ENCODE data around the gene CA10.

CA10 gene

GRCh38 chr17:51725185-51725584, 433.3 kb downstream of the CA10 start:
- H3K79me2 ChIP-seq (ENCODE audit: insufficient read depth, low read length), result no peaks in the 10 kb centered on the region
- no peaks in the 10 kb centered on the region for H3K9me3 ChIP-seq (ENCODE audit: insufficient read depth, low read depth, low read length)
- H3K4me2 ChIP-seq (ENCODE audit: low read depth, low read length, poor library complexity, severe bottlenecking), result no peak overlapping the region
- no peaks in the 10 kb centered on the region for H3F3A ChIP-seq (ENCODE audit: low read depth)
- H3K9me2 ChIP-seq (replicated peaks; ENCODE audit: low read depth, low read length), result no peaks in the 10 kb centered on the region
- H4K20me1 ChIP-seq (ENCODE audit: insufficient read depth, low read length, poor library complexity, severe bottlenecking), result no peaks in the 10 kb centered on the region
- H3K9ac ChIP-seq (ENCODE audit: low read depth, low read length, poor library complexity, severe bottlenecking), result no peak overlapping the region
- H3K36me3 ChIP-seq (ENCODE audit: insufficient read depth, low read length), result no peaks in the 10 kb centered on the region
- H3K4me3 ChIP-seq (ENCODE audit: low read length, poor library complexity, severe bottlenecking), result no peak overlapping the region
- no peak overlapping the region for H2AFZ ChIP-seq (ENCODE audit: low read length)
- no peak for TF ChIP-seq CTCF (conservative IDR thresholded peaks at IDR 0.05; ENCODE audit: low read length)
- no peaks in the 10 kb centered on the region for H3K27me3 ChIP-seq (ENCODE audit: insufficient read depth, low read length, poor library complexity, severe bottlenecking)
- H3K4me1 ChIP-seq (ENCODE audit: insufficient read depth, low read length, poor library complexity, severe bottlenecking), result no peaks in the 10 kb centered on the region

GRCh38 chr17:51724043-51724580, 434.4 kb downstream of the CA10 start:
- Histone ChIP-seq H3F3A (ENCODE audit: low read depth) (no peaks in the 10 kb centered on the region), H3K4me2 (ENCODE audit: low read depth, low read length, poor library complexity, severe bottlenecking) (no peak overlapping the region), H3K4me3 (ENCODE audit: low read length, poor library complexity, severe bottlenecking) (no peak overlapping the region), H3K36me3 (ENCODE audit: insufficient read depth, low read length) (no peaks in the 10 kb centered on the region), H3K79me2 (ENCODE audit: insufficient read depth, low read length) (no peaks in the 10 kb centered on the region), H3K4me1 (ENCODE audit: insufficient read depth, low read length, poor library complexity, severe bottlenecking) (no peaks in the 10 kb centered on the region), H3K9me3 (ENCODE audit: insufficient read depth, low read depth, low read length) (no peaks in the 10 kb centered on the region), H2AFZ (ENCODE audit: low read length) (no peak overlapping the region), H3K9ac (ENCODE audit: low read depth, low read length, poor library complexity, severe bottlenecking) (no peak overlapping the region), H4K20me1 (ENCODE audit: insufficient read depth, low read length, poor library complexity, severe bottlenecking) (no peaks in the 10 kb centered on the region), H3K9me2 (replicated peaks; ENCODE audit: low read depth, low read length) (no peaks in the 10 kb centered on the region), H3K27me3 (ENCODE audit: insufficient read depth, low read length, poor library complexity, severe bottlenecking) (no peaks in the 10 kb centered on the region)
- TF ChIP-seq CTCF (conservative IDR thresholded peaks at IDR 0.05; ENCODE audit: low read length) (no peak), EZH2phosphoT487 (IDR thresholded peaks at IDR 0.05; ENCODE audit: borderline replicate concordance) (no peak)

GRCh38 chr17:51722994-51723393, 435.5 kb downstream of the CA10 start:
- H3K9me3 ChIP-seq (ENCODE audit: insufficient read depth, low read depth, low read length), result no peaks in the 10 kb centered on the region
- H3K9me2 ChIP-seq (replicated peaks; ENCODE audit: low read depth, low read length), result no peaks in the 10 kb centered on the region
- no peak for TF ChIP-seq CTCF (conservative IDR thresholded peaks at IDR 0.05; ENCODE audit: low read length)
- TF ChIP-seq EZH2phosphoT487 (IDR thresholded peaks at IDR 0.05; ENCODE audit: borderline replicate concordance), result no peak
- H3K4me3 ChIP-seq (ENCODE audit: low read length, poor library complexity, severe bottlenecking), result no peak overlapping the region
- no peak overlapping the region for H3K4me2 ChIP-seq (ENCODE audit: low read depth, low read length, poor library complexity, severe bottlenecking)
- no peaks in the 10 kb centered on the region for H3F3A ChIP-seq (ENCODE audit: low read depth)
- H3K27me3 ChIP-seq (ENCODE audit: insufficient read depth, low read length, poor library complexity, severe bottlenecking), result no peaks in the 10 kb centered on the region
- no peak overlapping the region for H2AFZ ChIP-seq (ENCODE audit: low read length)
- no peaks in the 10 kb centered on the region for H4K20me1 ChIP-seq (ENCODE audit: insufficient read depth, low read length, poor library complexity, severe bottlenecking)
- H3K79me2 ChIP-seq (ENCODE audit: insufficient read depth, low read length), result no peaks in the 10 kb centered on the region
- H3K4me1 ChIP-seq (ENCODE audit: insufficient read depth, low read length, poor library complexity, severe bottlenecking), result no peaks in the 10 kb centered on the region
- H3K9ac ChIP-seq (ENCODE audit: low read depth, low read length, poor library complexity, severe bottlenecking), result no peak overlapping the region
- H3K36me3 ChIP-seq (ENCODE audit: insufficient read depth, low read length), result no peaks in the 10 kb centered on the region
